GM21717 (cell line): ENCODE results near the gene GSX2.
A peak's percentile ranks its signal among the peaks of the same experiment; 100 is the strongest.
"Not testable (repeated sequence)": the region's sequence is repeated elsewhere in the genome, so short reads cannot be mapped to it uniquely, and the experiment has no call there.

ENCODE experiments used
- ATAC-seq: cut with Tn5 transposase; IDR thresholded peaks from one replicate; pipeline ENCODE4 v1.9.1; 2021; ENCODE audit warnings: mild to moderate bottlenecking, moderate library complexity; ENCODE audit not compliant: unreplicated experiment

GSX2 gene

DNA sequence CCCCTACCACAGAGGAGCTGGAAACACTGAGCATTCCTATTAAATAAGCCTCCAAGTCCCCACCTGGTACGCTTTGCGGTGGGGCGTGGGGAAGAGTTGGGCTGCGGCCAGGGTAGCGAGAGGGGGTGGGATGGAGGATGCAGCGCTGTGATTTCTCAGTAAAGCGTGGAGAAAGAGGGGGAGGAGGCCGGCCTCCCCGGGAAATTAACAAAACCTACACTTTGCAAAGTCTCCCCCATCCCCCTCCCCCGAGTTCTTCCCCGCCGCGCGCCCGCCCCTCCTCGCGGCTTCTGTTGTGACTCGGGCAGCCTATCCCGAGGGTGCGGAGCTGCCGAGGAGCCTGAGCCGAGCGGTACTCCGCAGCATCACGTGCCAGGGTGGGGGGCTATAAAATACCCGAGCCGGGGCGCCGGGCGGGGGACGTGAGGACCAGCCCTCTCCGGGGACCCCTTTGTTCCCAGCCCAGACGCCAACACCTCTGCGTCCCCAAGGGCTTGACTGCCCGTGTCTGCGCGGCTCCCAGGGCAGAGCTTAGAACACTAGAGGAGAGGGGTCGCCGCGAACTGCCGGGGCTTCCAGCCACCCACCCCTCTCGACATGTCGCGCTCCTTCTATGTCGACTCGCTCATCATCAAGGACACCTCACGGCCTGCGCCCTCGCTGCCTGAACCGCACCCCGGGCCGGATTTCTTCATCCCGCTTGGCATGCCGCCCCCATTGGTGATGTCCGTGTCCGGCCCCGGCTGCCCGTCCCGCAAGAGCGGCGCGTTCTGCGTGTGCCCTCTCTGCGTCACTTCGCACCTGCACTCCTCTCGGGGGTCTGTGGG, at the start of gene GSX2:
Gene GSX2, plus strand, starts transcription at position 416 of the 827 bp plus-strand sequence. Its CDS starts 182 bp downstream, at position 598.
- no peak for ATAC-seq

DNA sequence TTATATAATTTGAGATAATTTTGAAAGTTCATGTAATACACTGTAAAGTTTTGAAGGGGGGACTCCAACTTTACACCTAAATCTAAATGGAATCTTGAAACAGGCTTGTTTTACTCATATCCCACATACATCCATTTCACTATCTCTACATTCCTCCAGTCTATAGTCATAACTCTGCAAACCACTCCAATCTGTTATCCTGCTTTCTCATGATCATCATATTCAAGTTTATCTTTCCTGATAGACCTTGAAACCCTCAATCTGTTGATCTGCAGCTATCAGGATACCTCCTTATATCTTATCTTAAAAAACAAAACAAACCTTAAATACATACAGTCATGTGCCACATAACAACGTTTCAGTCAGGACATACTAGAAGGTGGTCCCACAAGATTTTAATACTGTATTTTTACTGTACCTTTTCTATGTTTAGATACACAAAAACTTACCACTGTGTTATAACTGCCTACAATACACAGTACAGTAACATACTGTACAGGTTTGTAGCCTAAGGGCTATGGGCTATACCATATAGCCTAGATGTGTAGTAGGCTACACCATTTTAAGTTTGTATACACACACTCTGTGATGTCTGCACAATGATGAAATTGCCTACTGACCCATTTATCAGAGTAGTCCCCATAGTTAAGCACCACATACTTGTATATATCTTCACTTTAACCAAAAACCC, 49.6 kb upstream of the GSX2 start:
- no peak for ATAC-seq

DNA sequence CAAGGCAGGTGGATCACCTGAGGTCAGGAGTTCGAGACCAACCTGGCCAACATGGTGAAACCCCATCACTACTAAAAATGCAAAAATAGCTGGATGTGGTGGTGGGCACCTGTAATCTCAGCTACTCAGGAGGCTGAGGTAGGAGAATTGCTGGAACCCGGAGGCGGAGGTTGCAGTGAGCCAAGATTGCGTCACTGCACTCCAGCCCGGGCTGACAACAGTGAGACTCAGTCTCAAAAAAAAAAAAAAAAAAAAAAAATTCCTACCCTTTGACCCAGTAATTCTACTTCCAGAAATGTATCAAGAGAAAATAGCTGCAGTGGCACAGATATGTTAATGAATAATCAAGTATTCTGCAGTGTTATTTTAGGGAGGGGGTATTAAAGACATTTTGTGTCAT, 46.6 kb upstream of the GSX2 start:
- not testable (repeated sequence) for ATAC-seq

GRCh38 chr4:54054501-54054900, 45.5 kb upstream of the GSX2 start:
- ATAC-seq = no peak

GRCh38 chr4:54055494-54055893, 44.5 kb upstream of the GSX2 start:
- ATAC-seq = no peak

DNA sequence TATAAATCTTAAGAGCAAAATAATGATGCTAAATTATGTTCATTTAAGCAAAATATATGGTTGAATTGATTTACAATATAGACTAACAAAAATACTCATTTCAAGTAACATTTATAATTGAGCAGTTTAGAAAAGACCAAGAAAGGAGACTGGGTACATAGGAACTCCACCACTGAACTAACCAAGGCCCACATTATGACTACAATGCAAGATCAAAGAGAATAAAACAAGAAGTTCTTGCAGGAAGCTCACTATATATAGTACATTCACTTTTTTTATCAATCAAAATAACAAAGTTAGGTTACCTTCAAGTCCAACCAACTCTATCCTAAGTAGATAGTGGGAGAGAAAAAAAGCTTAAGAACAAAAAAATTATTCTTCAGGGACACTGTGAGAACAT, 43.6 kb upstream of the GSX2 start:
- no peak for ATAC-seq

GRCh38 chr4:54058171-54058570, 41.8 kb upstream of the GSX2 start:
- no peak for ATAC-seq

DNA sequence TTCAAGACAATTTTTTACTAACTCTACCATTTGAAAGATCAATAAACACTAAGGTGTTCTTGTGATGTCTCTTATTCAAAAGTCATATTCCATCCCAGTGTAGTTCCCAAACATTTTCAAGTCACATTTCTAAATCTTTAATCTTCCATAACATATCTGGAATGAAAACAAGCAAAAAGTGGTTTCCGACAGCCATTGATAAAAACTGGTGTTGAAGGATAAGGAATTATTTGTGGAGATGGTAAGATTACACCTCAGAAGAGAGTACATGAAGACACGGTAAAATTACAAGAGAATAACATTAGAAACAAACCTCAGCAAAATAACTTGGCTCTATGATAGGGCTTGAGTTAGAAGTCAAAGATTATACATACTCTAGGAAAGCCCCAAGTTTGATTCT, 39.8 kb upstream of the GSX2 start:
- ATAC-seq = no peak

DNA sequence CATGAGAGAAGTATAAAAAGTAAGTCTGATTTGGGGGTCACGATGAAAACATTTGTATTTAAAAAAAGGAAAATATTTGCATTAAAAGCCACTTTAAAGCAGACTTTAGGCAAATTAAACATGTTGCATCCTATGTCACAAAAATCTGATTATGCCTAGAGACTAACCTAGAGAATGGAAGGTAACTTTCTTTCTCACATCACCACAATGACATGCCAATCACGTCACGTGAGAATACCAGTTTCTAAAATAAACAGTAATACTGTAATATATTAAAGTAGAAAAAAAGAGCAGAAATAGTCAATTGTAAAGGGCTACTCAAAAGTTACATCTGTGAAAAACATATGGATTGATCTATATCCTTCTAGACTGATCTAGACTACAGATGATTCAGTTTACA, 38.9 kb upstream of the GSX2 start:
- no peak for ATAC-seq

DNA sequence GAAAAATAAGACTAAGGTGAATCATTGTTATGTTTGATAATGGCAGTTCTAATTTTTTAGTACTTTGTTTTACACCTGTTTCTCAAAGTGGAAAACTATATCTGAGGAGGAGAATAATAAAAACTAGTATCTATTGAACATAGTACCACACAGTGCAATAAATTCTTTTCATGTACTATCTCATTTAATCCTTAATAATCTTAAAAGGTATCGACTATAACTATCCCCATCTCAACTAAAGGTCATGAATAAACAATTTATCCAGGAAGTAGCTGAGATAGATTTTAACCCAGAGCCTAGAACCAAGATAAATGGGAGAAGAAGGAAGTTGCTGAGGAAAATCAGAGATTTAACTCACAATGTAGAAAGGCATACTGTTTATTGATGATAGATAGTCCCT, 38.1 kb upstream of the GSX2 start:
- no peak for ATAC-seq

- no peak for ATAC-seq
These were observed 37.6 kb upstream of the GSX2 start for GRCh38 chr4:54062392-54062791.

- no peak for ATAC-seq
These were observed 36.7 kb upstream of the GSX2 start for GRCh38 chr4:54063229-54063628.

GRCh38 chr4:54063737-54064316, 36.1 kb upstream of the GSX2 start:
- peak; percentile 24 for ATAC-seq

- ATAC-seq = peak; percentile 96
These were observed 35.4 kb upstream of the GSX2 start, which contains the start of gene CHIC2 for GRCh38 chr4:54064317-54065111. Gene CHIC2, minus strand, starts transcription at chr4:54064605. Its CDS starts 305 bp downstream, at chr4:54064300.

GRCh38 chr4:54065282-54066087, 34.5 kb upstream of the GSX2 start:
- ATAC-seq = no peak

DNA sequence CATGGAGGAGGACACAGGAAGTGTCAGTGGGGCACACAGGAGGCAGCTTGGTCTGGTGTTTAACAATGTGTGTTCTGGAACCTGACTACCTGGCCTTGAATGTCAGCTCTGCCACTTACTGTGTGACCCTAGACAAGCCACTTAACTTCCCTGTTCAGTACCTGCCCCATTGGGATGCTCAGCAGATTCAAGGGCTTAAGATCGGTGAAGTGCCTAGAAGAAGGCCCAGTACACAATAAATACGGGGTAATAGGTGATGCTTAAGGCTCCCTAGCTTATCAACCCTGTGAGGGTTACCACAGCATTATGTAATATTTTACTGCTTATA, 33.9 kb upstream of the GSX2 start:
- ATAC-seq = no peak

- ATAC-seq = no peak
These were observed 33.2 kb upstream of the GSX2 start for GRCh38 chr4:54066718-54067129.

GRCh38 chr4:54067166-54067565, 32.8 kb upstream of the GSX2 start:
- no peak for ATAC-seq

DNA sequence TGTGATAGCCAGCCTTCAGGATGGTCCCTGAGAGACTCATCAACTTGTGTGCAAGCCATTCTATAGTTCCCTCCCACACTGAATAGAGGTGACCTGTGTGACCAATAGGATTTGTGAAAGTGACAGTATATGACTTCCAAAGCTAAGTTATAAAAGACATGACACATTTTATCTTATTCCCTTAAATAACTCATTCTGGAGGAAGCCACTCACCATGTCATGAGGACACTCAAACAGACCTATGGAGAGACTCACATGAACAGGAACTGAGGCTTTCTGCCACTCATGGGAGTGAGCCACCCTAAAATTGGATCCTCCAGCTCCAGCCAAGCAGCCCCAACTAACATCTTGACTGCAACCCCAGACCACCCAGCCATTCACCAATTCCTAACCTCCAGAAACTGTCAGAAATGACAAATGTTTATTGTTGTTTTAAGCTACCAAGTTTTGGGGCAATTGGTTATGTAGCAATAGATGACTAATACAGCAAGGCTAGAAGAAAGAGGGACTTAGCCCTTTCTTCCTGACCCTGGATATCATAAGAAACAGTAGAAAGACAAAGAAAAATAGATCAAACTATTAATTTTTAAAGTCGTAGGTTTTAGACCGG, 26.6 kb upstream of the GSX2 start:
- ATAC-seq = no peak

- no peak for ATAC-seq
These were observed 25.6 kb upstream of the GSX2 start for GRCh38 chr4:54074381-54074780.
